ENCODE results near the gene CCDC68. TPM values are rescaled to one million over a fixed set of nuclear protein-coding genes. Genes with fewer than 3 reads are reported as not detected.

Gene CCDC68
- total RNA-seq, 1 donor, result 9.1 TPM

DNA sequence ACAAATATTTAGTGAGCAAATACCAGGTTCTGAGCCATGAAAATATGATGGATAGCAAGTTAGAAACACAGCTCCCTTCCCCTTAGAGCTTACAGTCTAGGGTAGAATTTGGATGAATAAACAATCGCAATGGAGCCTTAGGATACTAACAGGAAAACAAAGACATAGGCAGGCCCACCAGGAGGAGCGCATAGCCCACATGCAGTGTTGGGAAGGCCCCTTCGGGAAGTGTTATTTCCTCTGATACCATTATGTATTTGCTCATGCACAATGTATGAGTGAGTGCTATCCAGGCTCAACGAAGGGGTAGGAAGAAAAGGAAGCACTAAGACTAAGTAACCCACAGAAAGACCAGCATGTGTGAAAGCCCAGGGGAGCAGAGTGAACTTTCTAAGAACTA lies 76.9 kb downstream of the CCDC68 start:
- DNase-seq (ENCODE audit: low read depth), result no peak

DNA sequence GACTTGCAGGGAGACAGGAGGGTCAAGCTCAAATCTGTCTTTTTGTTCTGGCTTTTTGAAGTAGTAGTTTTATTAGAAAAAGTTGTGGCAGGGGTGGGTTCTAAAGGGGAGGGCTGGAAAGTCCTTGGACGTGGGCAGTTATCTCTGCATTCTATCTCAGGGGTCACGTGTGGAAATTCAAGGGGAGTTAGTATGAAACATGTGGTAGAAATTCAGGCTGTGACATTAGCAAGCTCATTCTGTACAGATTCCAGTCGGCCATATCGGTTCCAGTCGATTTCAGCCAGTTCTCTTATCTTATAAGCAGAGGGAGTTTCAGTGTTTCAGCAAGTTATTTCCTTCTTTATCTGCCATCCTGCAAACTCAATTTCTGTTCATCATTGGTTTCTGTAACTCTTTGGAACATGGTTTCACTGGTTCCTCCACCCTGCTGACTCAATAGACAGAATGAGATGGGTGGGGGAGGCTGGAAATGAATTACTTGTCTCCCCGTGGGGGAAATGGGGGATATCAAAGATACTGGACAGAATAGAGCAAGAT lies 78.0 kb downstream of the CCDC68 start:
- no peak for DNase-seq (ENCODE audit: low read depth)
- TF ChIP-seq, protein P1, sequence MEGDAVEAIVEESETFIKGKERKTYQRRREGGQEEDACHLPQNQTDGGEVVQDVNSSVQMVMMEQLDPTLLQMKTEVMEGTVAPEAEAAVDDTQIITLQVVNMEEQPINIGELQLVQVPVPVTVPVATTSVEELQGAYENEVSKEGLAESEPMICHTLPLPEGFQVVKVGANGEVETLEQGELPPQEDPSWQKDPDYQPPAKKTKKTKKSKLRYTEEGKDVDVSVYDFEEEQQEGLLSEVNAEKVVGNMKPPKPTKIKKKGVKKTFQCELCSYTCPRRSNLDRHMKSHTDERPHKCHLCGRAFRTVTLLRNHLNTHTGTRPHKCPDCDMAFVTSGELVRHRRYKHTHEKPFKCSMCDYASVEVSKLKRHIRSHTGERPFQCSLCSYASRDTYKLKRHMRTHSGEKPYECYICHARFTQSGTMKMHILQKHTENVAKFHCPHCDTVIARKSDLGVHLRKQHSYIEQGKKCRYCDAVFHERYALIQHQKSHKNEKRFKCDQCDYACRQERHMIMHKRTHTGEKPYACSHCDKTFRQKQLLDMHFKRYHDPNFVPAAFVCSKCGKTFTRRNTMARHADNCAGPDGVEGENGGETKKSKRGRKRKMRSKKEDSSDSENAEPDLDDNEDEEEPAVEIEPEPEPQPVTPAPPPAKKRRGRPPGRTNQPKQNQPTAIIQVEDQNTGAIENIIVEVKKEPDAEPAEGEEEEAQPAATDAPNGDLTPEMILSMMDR (IDR thresholded peaks at IDR 0.05; ENCODE audit: insufficient read depth, low read depth, low read length), result no peak
- H3K4me3 ChIP-seq (ENCODE audit: low read depth, low read length), result no peak overlapping the region

More for the DNA sequence above, 76.9 kb downstream of the CCDC68 start:
- no peak overlapping the region for H3K4me3 ChIP-seq (ENCODE audit: low read depth, low read length)
- TF ChIP-seq, protein P1 (IDR thresholded peaks at IDR 0.05; ENCODE audit: insufficient read depth, low read depth, low read length), result no peak

DNA sequence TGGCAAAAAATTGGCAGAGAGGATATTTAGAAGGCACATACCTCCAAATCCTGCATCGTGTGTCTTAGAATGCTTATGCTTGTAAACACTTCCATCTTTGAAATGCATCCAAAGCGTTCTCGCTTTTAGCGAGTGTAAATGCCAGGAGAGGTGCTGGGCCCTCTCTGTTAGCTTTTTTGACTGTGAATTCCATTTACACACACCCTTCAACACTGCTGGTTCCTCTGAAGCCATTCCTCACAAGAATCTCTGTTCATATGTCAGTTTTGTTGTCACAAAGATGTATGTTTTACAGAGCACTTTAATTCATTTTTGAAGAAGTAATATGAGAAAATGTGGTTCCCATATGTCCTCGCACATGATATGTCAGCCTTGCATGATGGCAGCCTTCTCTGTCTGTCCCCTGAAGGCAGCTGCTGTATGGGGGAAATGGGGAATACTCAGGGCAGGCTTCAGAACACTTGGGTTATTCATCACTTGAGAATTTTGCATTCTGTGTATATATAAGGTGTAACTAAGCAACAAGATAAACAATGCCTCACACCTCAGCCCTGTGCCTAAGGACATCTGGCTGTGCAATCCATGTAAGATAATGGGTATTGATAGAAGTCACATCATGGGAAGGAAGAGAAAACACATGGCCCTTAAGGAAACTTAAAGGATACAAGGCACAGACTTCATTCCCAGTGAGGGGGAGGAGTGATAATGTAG lies 78.7 kb downstream of the CCDC68 start:
- H3K4me3 ChIP-seq (ENCODE audit: low read depth, low read length), result no peak overlapping the region
- TF ChIP-seq, protein P1 (IDR thresholded peaks at IDR 0.05; ENCODE audit: insufficient read depth, low read depth, low read length), result no peak
- peak; percentile 88 for DNase-seq (ENCODE audit: low read depth)

DNA sequence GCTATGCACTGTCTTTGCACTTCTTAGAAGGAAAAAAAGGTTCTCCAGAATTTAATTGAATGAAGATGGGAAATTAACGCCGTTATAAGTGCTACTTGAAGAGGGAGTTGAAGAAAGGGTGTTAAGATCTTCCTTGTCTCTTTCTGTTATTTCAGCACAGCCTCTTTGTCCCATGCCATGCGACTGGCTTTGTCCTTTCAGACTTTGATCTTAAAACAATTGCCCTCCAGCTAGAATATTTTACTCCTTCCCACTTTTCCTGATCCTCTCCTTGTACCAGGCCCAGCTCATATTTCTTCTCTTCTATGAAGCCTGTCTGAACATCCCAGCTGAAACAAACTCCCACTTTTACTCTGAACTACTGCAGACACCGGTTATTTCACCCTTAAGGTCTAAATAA lies 79.6 kb downstream of the CCDC68 start:
- no peak for DNase-seq (ENCODE audit: low read depth)
- no peak overlapping the region for H3K4me3 ChIP-seq (ENCODE audit: low read depth, low read length)
- TF ChIP-seq, protein P1 (IDR thresholded peaks at IDR 0.05; ENCODE audit: insufficient read depth, low read depth, low read length), result no peak

DNA sequence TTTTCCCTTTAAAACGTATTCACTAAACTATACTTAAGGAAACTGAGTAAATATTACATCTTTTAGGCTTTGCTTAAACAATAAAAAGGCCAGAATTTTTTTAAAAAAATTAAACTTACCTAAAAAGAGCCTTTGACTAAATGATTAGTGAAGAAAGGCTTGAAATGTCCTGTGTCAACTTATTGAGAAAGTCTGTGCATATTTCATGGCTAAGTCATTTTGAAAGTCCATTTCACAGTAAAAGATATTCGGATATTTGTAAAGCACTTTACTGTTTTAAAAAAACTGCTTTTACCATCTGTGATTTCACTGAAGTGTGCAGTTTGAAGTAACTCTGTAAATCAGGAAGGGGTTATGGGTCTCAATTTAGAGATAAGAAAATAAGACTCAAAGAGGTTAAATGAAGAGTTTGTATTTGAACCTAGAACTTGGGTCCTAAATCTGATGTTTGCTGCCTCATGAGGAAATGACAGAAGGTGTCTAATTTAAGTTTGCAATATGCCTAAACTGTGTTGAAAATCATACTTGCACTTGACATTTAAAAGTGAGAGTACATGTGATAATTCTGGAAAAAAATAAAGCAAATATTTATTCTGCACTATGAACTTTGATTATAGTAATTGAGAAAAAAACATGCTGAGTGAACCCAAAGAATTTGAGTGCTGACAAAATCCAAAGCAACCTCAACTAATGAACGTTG lies 80.5 kb downstream of the CCDC68 start:
- TF ChIP-seq, protein P1 (IDR thresholded peaks at IDR 0.05; ENCODE audit: insufficient read depth, low read depth, low read length), result no peak
- DNase-seq (ENCODE audit: low read depth), result no peak
- H3K4me3 ChIP-seq (ENCODE audit: low read depth, low read length), result no peak overlapping the region

DNA sequence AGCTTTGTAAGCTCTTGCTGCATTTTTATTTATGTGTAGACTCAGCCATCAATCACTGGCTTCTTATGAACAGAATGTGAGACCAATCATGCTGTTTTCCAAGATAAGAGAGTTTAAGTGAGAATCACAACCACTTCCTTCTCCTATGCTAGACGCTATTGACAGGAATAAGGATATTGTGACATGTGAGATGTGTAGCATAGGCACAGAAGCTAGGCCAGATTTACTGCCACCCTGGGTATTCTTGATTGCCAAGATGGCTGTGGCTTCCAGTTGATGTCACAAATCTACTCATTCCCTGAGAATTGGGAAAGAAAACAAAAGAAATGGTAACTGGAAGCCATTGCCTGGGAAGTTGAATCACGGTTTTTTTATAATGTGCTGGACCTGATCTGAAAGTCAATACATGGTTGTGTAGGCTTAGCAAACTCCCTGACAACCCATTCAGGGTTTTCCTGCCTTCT lies 81.1 kb downstream of the CCDC68 start:
- DNase-seq (ENCODE audit: low read depth), result no peak
- TF ChIP-seq, protein P1 (IDR thresholded peaks at IDR 0.05; ENCODE audit: insufficient read depth, low read depth, low read length), result no peak
- no peak overlapping the region for H3K4me3 ChIP-seq (ENCODE audit: low read depth, low read length)

Data from fibroblast of villous mesenchyme (primary cell).